Liver (tissue), 2 donors: Measurements from ENCODE around the gene PLB1.

Source experiments
- TF ChIP-seq, protein P1 (sequence below): fragments of 150-350 bp; IDR thresholded peaks from 2 replicates; pipeline ENCODE4 v1.5.1; 2017; ENCODE audit warnings: improper control_type of control experiment, low read depth, low read length; ENCODE audit not compliant: missing input control
- TF ChIP-seq, protein P2 (sequence below): IDR thresholded peaks from 2 replicates; pipeline ENCODE4 v1.6.1; 2016; ENCODE audit warnings: antibody characterized with exemption, mild to moderate bottlenecking
- donor health status: healthy.

- TF ChIP-seq, protein P1, sequence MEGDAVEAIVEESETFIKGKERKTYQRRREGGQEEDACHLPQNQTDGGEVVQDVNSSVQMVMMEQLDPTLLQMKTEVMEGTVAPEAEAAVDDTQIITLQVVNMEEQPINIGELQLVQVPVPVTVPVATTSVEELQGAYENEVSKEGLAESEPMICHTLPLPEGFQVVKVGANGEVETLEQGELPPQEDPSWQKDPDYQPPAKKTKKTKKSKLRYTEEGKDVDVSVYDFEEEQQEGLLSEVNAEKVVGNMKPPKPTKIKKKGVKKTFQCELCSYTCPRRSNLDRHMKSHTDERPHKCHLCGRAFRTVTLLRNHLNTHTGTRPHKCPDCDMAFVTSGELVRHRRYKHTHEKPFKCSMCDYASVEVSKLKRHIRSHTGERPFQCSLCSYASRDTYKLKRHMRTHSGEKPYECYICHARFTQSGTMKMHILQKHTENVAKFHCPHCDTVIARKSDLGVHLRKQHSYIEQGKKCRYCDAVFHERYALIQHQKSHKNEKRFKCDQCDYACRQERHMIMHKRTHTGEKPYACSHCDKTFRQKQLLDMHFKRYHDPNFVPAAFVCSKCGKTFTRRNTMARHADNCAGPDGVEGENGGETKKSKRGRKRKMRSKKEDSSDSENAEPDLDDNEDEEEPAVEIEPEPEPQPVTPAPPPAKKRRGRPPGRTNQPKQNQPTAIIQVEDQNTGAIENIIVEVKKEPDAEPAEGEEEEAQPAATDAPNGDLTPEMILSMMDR: no peak
- TF ChIP-seq, protein P2, sequence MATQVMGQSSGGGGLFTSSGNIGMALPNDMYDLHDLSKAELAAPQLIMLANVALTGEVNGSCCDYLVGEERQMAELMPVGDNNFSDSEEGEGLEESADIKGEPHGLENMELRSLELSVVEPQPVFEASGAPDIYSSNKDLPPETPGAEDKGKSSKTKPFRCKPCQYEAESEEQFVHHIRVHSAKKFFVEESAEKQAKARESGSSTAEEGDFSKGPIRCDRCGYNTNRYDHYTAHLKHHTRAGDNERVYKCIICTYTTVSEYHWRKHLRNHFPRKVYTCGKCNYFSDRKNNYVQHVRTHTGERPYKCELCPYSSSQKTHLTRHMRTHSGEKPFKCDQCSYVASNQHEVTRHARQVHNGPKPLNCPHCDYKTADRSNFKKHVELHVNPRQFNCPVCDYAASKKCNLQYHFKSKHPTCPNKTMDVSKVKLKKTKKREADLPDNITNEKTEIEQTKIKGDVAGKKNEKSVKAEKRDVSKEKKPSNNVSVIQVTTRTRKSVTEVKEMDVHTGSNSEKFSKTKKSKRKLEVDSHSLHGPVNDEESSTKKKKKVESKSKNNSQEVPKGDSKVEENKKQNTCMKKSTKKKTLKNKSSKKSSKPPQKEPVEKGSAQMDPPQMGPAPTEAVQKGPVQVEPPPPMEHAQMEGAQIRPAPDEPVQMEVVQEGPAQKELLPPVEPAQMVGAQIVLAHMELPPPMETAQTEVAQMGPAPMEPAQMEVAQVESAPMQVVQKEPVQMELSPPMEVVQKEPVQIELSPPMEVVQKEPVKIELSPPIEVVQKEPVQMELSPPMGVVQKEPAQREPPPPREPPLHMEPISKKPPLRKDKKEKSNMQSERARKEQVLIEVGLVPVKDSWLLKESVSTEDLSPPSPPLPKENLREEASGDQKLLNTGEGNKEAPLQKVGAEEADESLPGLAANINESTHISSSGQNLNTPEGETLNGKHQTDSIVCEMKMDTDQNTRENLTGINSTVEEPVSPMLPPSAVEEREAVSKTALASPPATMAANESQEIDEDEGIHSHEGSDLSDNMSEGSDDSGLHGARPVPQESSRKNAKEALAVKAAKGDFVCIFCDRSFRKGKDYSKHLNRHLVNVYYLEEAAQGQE: no peak
These were observed 68.0 kb downstream of the PLB1 start for GRCh38 chr2:28563869-28564268.
